GM23338 (cell line): ENCODE data around the gene STRN. TPM values are rescaled to one million over a fixed set of nuclear protein-coding genes. Genes with fewer than 3 reads are reported as not detected.

Source experiments
- ATAC-seq: fragments of 200-7000 bp; cut with Tn5 transposase; 3 replicates; pipeline ENCODE4 v1.9.1; 2020
- DNase-seq: peaks from one replicate; pipeline ENCODE4 v3.0.0-alpha.2; 2015; ENCODE audit warnings: low spot score
- H2AFZ ChIP-seq: fragments of 200-600 bp; sonication (generic); 2 replicates; pipeline ENCODE4 v1.8.0; 2016; ENCODE audit warnings: antibody characterized with exemption, mild to moderate bottlenecking, moderate library complexity
- H3F3A ChIP-seq: fragments of 200-600 bp; sonication (generic); replicated peaks from 2 replicates; pipeline ENCODE4 v1.8.0; 2017; ENCODE audit warnings: antibody characterized with exemption, mixed run types, low read depth
- H3K27ac ChIP-seq: fragments of 200-600 bp; sonication (generic); 2 replicates; pipeline ENCODE4 v1.6.1; 2016; ENCODE audit warnings: low read depth
- H3K27me3 ChIP-seq: fragments of 200-600 bp; sonication (generic); 2 replicates; pipeline ENCODE4 v1.8.0; 2016; ENCODE audit warnings: mild to moderate bottlenecking, mixed run types, moderate library complexity; ENCODE audit not compliant: insufficient read depth
- H3K36me3 ChIP-seq: fragments of 200-600 bp; sonication (generic); 2 replicates; pipeline ENCODE4 v1.8.0; 2016; ENCODE audit warnings: mild to moderate bottlenecking; ENCODE audit not compliant: insufficient read depth
- H3K4me1 ChIP-seq: fragments of 200-600 bp; sonication (generic); 2 replicates; pipeline ENCODE4 v1.8.0; 2016; ENCODE audit warnings: mild to moderate bottlenecking, moderate library complexity; ENCODE audit not compliant: insufficient read depth
- H3K4me2 ChIP-seq: fragments of 200-600 bp; sonication (generic); 2 replicates; pipeline ENCODE4 v1.7.1; 2017; ENCODE audit warnings: mixed run types
- H3K4me3 ChIP-seq: fragments of 200-600 bp; sonication (generic); 2 replicates; pipeline ENCODE4 v1.6.1; 2016; ENCODE audit warnings: mixed run types
- H3K79me2 ChIP-seq: fragments of 200-600 bp; sonication (generic); replicated peaks from 2 replicates; pipeline ENCODE4 v1.8.0; 2017; ENCODE audit warnings: mild to moderate bottlenecking; ENCODE audit not compliant: insufficient read depth
- H3K9me2 ChIP-seq: fragments of 200-600 bp; sonication (generic); 2 replicates; pipeline ENCODE4 v1.8.0; 2017; ENCODE audit not compliant: insufficient read depth
- H4K20me1 ChIP-seq: fragments of 200-600 bp; sonication (generic); replicated peaks from 2 replicates; pipeline ENCODE4 v1.8.0; 2017; ENCODE audit warnings: mild to moderate bottlenecking; ENCODE audit not compliant: insufficient read depth
- H3K27ac Mint-ChIP-seq: 2 replicates; pipeline ENCODE4 v1.8.0; 2020; ENCODE audit warnings: inconsistent platforms, mild to moderate bottlenecking, moderate library complexity, mixed read lengths
- H3K27me3 Mint-ChIP-seq: 3 replicates; pipeline ENCODE4 v1.8.0; 2022; ENCODE audit warnings: low read depth, mild to moderate bottlenecking, moderate library complexity, mixed read lengths, inconsistent platforms; ENCODE audit not compliant: insufficient read depth, poor library complexity
- H3K36me3 Mint-ChIP-seq: 3 replicates; pipeline ENCODE4 v1.8.0; 2021; ENCODE audit warnings: low read depth, mild to moderate bottlenecking, inconsistent platforms, moderate library complexity, mixed read lengths
- H3K4me1 Mint-ChIP-seq: 3 replicates; pipeline ENCODE4 v1.8.0; 2020; ENCODE audit warnings: mild to moderate bottlenecking, inconsistent platforms, mixed read lengths
- H3K4me3 Mint-ChIP-seq: 3 replicates; pipeline ENCODE4 v1.8.0; 2021; ENCODE audit warnings: moderate library complexity, mild to moderate bottlenecking, inconsistent platforms, mixed read lengths
- H3K9me3 Mint-ChIP-seq: 3 replicates; pipeline ENCODE4 v1.8.0; 2020; ENCODE audit warnings: moderate library complexity, mild to moderate bottlenecking, inconsistent platforms, mixed read lengths
- CTCF ChIP-seq, 2 experiments: fragments of 200-600 bp in 1 of 2; sonication (generic) in 1 of 2; conservative IDR thresholded peaks; 2 replicates each; pipeline versions ENCODE4 v1.5.1 to v1.6.1; 2016 to 2017; ENCODE audit warnings: antibody characterized with exemption in 2 of 2, low read depth in 2 of 2, mild to moderate bottlenecking in 2 of 2, moderate library complexity in 1 of 2
- EZH2 ChIP-seq: fragments of 200-600 bp; sonication (generic); IDR thresholded peaks from one replicate; pipeline ENCODE4 v1.8.0; 2017; ENCODE audit warnings: antibody characterized with exemption, mild to moderate bottlenecking, low read depth; ENCODE audit not compliant: unreplicated experiment
- EZH2phosphoT487 ChIP-seq: fragments of 200-600 bp; sonication (generic); IDR thresholded peaks from one replicate; pipeline ENCODE4 v1.8.1; 2018; ENCODE audit warnings: antibody characterized with exemption; ENCODE audit not compliant: unreplicated experiment
- JUNB ChIP-seq: IDR thresholded peaks from one replicate; pipeline ENCODE4 v1.6.1; 2016; ENCODE audit warnings: antibody characterized with exemption; ENCODE audit not compliant: unreplicated experiment
- STAT1 ChIP-seq: IDR thresholded peaks from one replicate; pipeline ENCODE4 v1.6.1; 2016; ENCODE audit warnings: antibody characterized with exemption; ENCODE audit not compliant: unreplicated experiment
- ZNF114 ChIP-seq: fragments of 250-450 bp; sonication (Bioruptor Pico); IDR thresholded peaks from 2 replicates; pipeline ENCODE4 v1.5.0; 2020; ENCODE audit warnings: mild to moderate bottlenecking, moderate library complexity
- ZNF331 ChIP-seq: fragments of 250-450 bp; sonication (Bioruptor Pico); IDR thresholded peaks from 2 replicates; pipeline ENCODE4 v1.5.0; 2020; ENCODE audit warnings: low read depth, mild to moderate bottlenecking, moderate library complexity
- ZNF462 ChIP-seq: fragments of 250-450 bp; sonication (Bioruptor Pico); IDR thresholded peaks from 2 replicates; pipeline ENCODE4 v1.5.0; 2020; ENCODE audit warnings: mild to moderate bottlenecking, moderate library complexity
- polyA plus RNA-seq: library from polyadenylated mRNA; unstranded; fragments of >200 nt; fragmentation: Nextera tagmentation; extraction: Ambion mirVana; gene quantifications from 2 replicates; pipeline ENCODE4 v1.2.1, GENCODE V29; 2016
- total RNA-seq: library from RNA; depleted of rRNA; stranded (reverse); fragments of >200 nt; shearing (Covaris generic); gene quantifications from 2 replicates; pipeline ENCODE4 v1.2.3, GENCODE V29; 2014

The STRN gene
- total and polyA plus RNA-seq, 2 experiments from 2014 or later, result 16.1 to 34.5 TPM

- TF ChIP-seq ZNF462, result no peak
- no peak for TF ChIP-seq CTCF (conservative IDR thresholded peaks at IDR 0.05; ENCODE audit: low read depth in 2 of 2)
- TF ChIP-seq STAT1, result no peak
- TF ChIP-seq ZNF331 (CRISPR knock-in tag), result no peak
- TF ChIP-seq EZH2phosphoT487, result no peak
These were observed 50.7 kb downstream of the STRN start (continued) for GRCh38 chr2:36915627-36916026.

GRCh38 chr2:36912695-36913094 is 53.6 kb downstream of the STRN start:
- no peak for ATAC-seq
- H3K27me3 Mint-ChIP-seq, result no peaks in the 10 kb centered on the region

More at GRCh38 chr2:36912695-36913094, 53.6 kb downstream of the STRN start:
- Histone ChIP-seq H3K79me2 (peaks cover 6% of the 10 kb centered on the region; the same call in 1 of the 2 replicates), H3K4me1 (peaks cover 14% of the 10 kb centered on the region), H3K27me3 (no peaks in the 10 kb centered on the region), H3K4me3 (no peak overlapping the region), H3K9me2 (no peaks in the 10 kb centered on the region), H3K4me2 (no peak overlapping the region), H3K27ac (no peak overlapping the region), H3K36me3 (no peaks in the 10 kb centered on the region; the same call in 1 of the 2 replicates), H4K20me1 (no peaks in the 10 kb centered on the region), H2AFZ (no peak overlapping the region), H3F3A (no peaks in the 10 kb centered on the region)
- TF ChIP-seq EZH2 (no peak), ZNF114 (no peak), STAT1 (no peak), JUNB (no peak)
- Mint-ChIP-seq H3K27ac (no peak overlapping the region), H3K4me3 (no peak overlapping the region), H3K9me3 (no peaks in the 10 kb centered on the region), H3K4me1 (peaks cover 15% of the 10 kb centered on the region), H3K36me3 (no peaks in the 10 kb centered on the region)
- DNase-seq, result no peak
